ENCODE measurements around the gene DPP6.

DPP6 gene

GRCh38 chr7:154200241-154200640, 148.0 kb downstream of the DPP6 start:
- TF ChIP-seq RAD21 (IDR thresholded peaks at IDR 0.05; ENCODE audit: low read depth) (no peak), CEBPB (IDR thresholded peaks at IDR 0.05) (no peak), TEAD4 (IDR thresholded peaks at IDR 0.05) (no peak), ZBTB7A (IDR thresholded peaks at IDR 0.05; ENCODE audit: low read depth) (no peak), TCF12 (IDR thresholded peaks at IDR 0.05; ENCODE audit: low read depth) (no peak), YY1 (IDR thresholded peaks at IDR 0.05; ENCODE audit: low read depth) (no peak), CREB1 (IDR thresholded peaks at IDR 0.05; ENCODE audit: low read depth) (no peak), USF1 (IDR thresholded peaks at IDR 0.05) (no peak), TAF1 (IDR thresholded peaks at IDR 0.05; ENCODE audit: low read depth) (no peak), EGR1 (IDR thresholded peaks at IDR 0.05) (no peak), MAX (IDR thresholded peaks at IDR 0.05) (no peak), REST (IDR thresholded peaks at IDR 0.05; ENCODE audit: low read depth) (no peak), EP300 (IDR thresholded peaks at IDR 0.05; ENCODE audit: borderline replicate concordance) (no peak), FOXM1 (IDR thresholded peaks at IDR 0.05; ENCODE audit: borderline replicate concordance, low read depth) (no peak), NFIC (IDR thresholded peaks at IDR 0.05) (no peak)

- TF ChIP-seq RAD21 (IDR thresholded peaks at IDR 0.05; ENCODE audit: low read depth) (no peak), FOXM1 (IDR thresholded peaks at IDR 0.05; ENCODE audit: borderline replicate concordance, low read depth) (no peak), USF1 (IDR thresholded peaks at IDR 0.05) (no peak), YY1 (IDR thresholded peaks at IDR 0.05; ENCODE audit: low read depth) (no peak), CEBPB (IDR thresholded peaks at IDR 0.05) (no peak), EP300 (IDR thresholded peaks at IDR 0.05; ENCODE audit: borderline replicate concordance) (no peak), TEAD4 (IDR thresholded peaks at IDR 0.05) (no peak), ZBTB7A (IDR thresholded peaks at IDR 0.05; ENCODE audit: low read depth) (no peak)
These were observed 149.8 kb downstream of the DPP6 start for GRCh38 chr7:154202002-154202401.

- no peak for TF ChIP-seq MAX (IDR thresholded peaks at IDR 0.05)
- TF ChIP-seq ZBTB7A (IDR thresholded peaks at IDR 0.05; ENCODE audit: low read depth), result no peak
- TF ChIP-seq REST (IDR thresholded peaks at IDR 0.05; ENCODE audit: low read depth), result no peak
- TF ChIP-seq NFIC (IDR thresholded peaks at IDR 0.05), result no peak
- no peak for TF ChIP-seq CEBPB (IDR thresholded peaks at IDR 0.05)
- TF ChIP-seq TCF12 (IDR thresholded peaks at IDR 0.05; ENCODE audit: low read depth), result no peak
- TF ChIP-seq TEAD4 (IDR thresholded peaks at IDR 0.05), result no peak
- no peak for TF ChIP-seq TAF1 (IDR thresholded peaks at IDR 0.05; ENCODE audit: low read depth)
- no peak for TF ChIP-seq FOXM1 (IDR thresholded peaks at IDR 0.05; ENCODE audit: borderline replicate concordance, low read depth)
- TF ChIP-seq RAD21 (IDR thresholded peaks at IDR 0.05; ENCODE audit: low read depth), result no peak
- TF ChIP-seq YY1 (IDR thresholded peaks at IDR 0.05; ENCODE audit: low read depth), result no peak
- TF ChIP-seq CREB1 (IDR thresholded peaks at IDR 0.05; ENCODE audit: low read depth), result no peak
- TF ChIP-seq EGR1 (IDR thresholded peaks at IDR 0.05), result no peak
- no peak for TF ChIP-seq EP300 (IDR thresholded peaks at IDR 0.05; ENCODE audit: borderline replicate concordance)
- no peak for TF ChIP-seq USF1 (IDR thresholded peaks at IDR 0.05)
These were observed 151.8 kb downstream of the DPP6 start for GRCh38 chr7:154204046-154204445.

GRCh38 chr7:154212861-154213260, 160.7 kb downstream of the DPP6 start:
- TF ChIP-seq CEBPB (IDR thresholded peaks at IDR 0.05) (no peak), TCF12 (IDR thresholded peaks at IDR 0.05; ENCODE audit: low read depth) (no peak), MAX (IDR thresholded peaks at IDR 0.05) (no peak), ZBTB7A (IDR thresholded peaks at IDR 0.05; ENCODE audit: low read depth) (no peak), REST (IDR thresholded peaks at IDR 0.05; ENCODE audit: low read depth) (no peak), EGR1 (IDR thresholded peaks at IDR 0.05) (no peak), EP300 (IDR thresholded peaks at IDR 0.05; ENCODE audit: borderline replicate concordance) (no peak), TEAD4 (IDR thresholded peaks at IDR 0.05) (no peak), YY1 (IDR thresholded peaks at IDR 0.05; ENCODE audit: low read depth) (no peak), FOXM1 (IDR thresholded peaks at IDR 0.05; ENCODE audit: borderline replicate concordance, low read depth) (no peak), CREB1 (IDR thresholded peaks at IDR 0.05; ENCODE audit: low read depth) (no peak)

All from Ishikawa (cell line).